SIG-M5 (cell line): Measurements from ENCODE around the gene DYNC1I1.
"Not testable (repeated sequence)": the region's sequence is repeated elsewhere in the genome, so short reads cannot be mapped to it uniquely, and the experiment has no call there.

Experiments used
- DNase-seq: peaks from one replicate; lab custom pipeline; 2025; lab: John Stamatoyannopoulos, UW

The DYNC1I1 gene

DNA sequence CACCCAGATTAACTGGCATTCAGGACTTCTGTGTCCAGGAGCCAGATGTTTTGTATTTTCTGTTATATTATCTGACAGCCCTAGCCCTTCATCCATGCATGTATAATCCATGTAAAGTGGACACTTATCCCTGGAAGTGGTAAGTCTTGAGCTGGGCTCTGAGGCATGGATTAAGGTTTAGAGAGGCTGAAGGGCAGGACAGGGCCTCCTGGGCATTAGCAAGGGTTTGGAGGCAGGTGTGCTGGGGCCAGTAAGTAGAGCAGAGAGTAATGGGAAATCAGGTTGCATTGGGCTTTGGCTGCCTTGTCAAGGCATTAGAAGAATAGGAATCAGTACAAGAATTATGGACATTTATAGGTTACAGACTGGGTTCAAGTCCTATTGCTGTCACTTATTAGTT is 138.0 kb downstream of the DYNC1I1 start:
- no peak for DNase-seq

DNA sequence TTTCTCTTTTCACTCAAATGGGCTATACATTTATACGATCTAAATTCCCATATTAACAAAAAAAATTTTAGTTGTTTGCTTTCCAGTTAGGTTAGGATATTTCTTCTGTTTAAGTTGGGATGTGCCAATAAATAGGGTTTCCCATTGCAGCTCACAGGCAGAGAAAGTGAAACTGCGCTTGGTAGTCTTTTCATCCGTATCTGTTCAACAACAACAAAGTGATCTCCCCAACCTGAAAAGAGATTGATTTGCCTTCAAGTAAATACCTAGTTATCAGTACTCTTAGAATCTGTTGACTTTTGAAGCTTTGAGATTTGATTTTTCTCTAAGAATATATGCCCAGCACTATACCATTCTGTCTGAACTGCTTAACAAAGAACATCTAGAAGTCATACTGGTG is 143.4 kb downstream of the DYNC1I1 start:
- DNase-seq = no peak

DNA sequence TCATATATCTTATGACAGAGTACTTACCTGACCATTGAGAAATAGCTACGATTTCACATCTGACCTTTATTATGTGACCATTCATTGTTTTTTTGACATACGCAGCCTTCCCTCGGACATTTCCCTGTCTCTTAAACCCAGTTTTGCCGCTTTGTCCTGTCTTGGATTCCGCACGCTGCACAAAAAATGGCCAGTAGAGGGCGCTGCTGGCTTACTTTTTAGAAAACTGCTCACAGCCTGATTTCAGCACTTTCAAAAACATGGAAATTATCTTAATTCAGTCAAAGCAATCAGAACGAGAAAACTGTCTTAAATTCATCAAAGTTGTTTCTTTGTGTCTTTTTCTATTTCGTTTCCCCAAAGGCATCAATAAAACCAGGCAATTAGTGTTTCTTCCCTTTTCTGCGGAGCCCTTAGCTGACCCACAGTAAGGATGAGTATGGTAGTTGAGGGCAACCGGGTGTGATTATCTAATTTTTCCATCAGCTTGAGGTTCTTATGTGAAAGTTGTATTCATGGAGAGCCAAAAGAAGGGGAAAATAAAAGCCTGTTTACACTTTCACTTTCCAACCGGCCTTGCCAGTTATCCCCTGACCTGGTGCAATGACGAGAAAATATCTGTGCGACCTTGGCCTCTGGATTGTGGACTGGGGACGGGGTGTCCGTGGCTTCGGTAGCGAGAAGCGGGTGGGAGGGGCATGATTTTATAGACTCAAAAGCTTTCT is 144.4 kb downstream of the DYNC1I1 start:
- DNase-seq = no peak

DNA sequence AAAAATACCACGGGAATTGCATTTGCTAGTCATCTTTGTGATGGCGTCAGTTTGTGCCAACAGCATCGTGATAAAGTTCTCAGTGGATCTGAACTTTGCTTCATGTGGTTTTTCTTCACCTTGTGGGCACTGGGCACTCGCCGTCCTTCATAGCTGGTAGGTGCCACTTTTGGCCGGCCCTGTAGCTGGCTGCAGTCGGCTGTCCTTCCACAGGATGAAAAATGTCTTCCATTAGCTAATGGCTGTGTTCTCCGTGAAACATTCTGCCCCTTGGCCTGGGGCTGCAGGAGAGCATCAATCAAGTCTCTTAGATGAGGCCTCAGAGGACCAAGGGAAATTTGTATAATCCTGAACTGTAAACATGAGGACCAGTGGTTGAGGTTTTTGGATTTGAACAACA is 145.3 kb downstream of the DYNC1I1 start:
- no peak for DNase-seq

DNA sequence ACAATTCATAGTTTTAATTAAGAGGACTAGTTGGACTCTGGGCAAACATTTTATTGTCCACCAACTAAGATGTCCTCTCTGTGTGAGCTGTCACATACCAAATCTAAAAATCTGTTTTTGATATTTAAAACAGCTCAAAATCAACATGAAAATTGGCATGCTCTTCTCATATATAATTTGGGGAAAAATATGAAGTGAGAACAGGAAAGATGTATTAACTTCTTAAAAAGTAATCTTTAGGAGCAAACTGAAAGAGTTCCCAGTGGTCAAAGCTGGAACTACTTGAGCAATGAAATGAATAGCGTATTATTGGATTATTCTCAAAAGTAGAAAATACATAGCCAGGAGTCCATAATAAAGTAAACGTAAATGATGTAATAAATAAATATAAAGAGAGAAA is 147.2 kb downstream of the DYNC1I1 start:
- no peak for DNase-seq

DNA sequence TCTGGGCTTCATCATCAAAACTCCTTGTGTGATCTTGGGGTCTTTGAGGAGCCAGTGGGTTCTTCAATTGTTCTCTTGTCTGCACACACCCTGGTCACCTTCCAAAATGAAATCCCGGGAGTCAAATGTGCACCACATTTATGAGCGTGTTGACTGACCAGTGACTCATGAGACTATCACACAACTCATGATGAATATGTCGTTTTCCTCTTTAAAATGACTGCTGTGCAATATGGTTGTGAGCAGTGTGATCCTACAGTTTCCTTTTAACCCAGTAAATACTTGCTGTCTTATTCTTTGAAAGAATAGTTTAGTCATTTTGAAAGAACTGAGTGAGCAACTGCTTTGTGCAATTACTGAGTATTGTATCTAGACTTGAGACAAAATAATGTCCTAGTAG is 149.2 kb downstream of the DYNC1I1 start:
- DNase-seq = no peak

DNA sequence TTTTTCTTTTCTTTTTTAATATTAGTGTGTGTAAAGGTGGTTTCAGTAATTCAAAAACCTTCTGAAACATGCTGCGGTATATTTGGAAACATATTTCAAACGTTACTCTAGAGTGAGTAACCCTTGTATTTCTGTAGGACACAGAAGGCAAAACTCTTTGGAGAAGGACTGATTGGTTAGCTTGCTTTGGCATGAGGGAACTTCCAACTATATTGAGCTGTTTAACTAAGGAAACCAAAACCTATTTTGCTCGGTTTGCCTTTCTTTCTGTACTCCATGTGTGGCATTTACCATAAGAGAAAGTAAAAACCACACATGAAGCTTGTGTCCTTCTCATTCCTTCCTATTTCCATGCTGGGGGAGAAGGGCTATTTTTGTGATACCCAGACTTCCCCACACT is 149.8 kb downstream of the DYNC1I1 start:
- DNase-seq = no peak

DNA sequence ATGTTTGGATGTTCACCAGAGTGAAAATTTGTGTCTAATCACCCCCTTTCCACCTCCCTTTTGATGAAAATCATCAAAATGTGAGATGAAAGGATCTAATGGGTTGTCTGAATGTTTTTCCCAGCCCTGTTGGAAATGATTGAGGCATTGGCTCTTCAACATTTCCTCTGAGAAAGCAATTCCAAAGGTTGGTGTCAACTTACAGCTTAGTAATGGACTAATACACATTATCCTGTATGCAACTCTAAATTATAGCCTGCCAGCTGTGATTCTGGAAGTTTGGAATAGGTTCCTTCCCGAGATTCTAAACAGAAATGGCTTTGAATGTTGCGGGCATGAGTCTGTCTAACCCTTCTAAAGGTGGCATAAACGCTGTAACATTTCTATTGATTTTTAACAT is 152.9 kb downstream of the DYNC1I1 start:
- no peak for DNase-seq

DNA sequence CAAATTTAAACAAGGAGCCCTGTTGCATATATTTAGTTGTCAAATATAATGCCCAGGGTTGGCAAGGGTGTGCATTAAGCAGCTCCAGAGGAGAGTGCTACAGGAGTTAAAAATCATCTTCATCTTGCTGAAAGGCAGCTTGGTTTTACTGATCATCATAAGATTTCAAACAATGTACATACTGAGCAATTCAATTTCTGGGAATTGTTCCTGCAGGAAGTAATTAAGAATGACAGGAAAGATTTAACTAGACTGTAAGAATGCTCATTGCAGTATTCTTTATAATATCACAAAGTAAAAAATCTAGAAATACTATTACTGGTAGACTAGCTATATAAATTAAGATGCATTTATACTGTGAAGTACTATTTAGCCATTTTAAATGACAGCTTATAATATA is 153.6 kb downstream of the DYNC1I1 start:
- DNase-seq = no peak

DNA sequence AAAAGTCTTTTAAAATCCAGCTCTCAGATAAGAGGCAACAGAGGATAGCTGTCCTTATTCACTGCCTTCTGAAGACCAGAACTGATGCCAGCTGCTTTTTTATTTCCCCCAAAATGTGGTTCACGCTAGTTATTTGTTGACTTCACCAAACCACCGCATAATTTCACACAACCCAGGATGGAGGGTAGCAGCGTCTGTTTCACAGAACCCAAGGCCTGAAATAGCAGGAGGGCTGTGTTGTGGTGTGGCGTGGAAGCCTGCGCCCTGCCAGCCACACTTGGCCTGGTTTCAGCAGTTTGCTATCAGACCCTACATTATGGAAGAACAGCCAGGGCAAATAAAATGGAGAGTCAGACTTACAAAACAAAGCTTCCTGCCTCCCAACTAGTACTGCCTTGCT is 155.4 kb downstream of the DYNC1I1 start:
- no peak for DNase-seq

DNA sequence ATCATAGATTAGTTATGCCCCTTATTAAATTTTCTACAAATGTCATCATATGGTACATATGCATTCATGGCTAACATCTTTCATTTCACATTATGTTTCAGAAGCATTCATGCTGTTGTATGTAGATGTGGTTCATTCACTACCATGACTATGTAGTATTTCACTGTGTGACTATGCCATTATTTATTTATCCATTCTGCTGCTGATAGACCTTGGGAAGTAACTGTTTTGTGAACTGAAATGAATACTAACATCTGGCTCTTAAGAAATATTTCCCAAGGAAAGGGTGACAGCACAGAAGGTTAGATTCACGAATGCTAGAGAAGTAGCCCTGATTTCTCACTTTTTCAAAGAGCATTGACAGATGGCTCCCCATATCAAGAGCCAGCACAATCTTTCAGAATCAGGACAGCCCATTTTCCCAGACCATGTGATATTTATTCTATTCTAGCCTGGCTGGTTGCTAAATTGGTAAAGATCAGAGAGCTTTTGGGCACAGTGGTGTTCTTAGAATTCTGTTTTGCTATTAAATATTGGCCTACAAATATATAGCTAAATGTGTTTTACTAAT is 157.4 kb downstream of the DYNC1I1 start:
- DNase-seq = no peak

DNA sequence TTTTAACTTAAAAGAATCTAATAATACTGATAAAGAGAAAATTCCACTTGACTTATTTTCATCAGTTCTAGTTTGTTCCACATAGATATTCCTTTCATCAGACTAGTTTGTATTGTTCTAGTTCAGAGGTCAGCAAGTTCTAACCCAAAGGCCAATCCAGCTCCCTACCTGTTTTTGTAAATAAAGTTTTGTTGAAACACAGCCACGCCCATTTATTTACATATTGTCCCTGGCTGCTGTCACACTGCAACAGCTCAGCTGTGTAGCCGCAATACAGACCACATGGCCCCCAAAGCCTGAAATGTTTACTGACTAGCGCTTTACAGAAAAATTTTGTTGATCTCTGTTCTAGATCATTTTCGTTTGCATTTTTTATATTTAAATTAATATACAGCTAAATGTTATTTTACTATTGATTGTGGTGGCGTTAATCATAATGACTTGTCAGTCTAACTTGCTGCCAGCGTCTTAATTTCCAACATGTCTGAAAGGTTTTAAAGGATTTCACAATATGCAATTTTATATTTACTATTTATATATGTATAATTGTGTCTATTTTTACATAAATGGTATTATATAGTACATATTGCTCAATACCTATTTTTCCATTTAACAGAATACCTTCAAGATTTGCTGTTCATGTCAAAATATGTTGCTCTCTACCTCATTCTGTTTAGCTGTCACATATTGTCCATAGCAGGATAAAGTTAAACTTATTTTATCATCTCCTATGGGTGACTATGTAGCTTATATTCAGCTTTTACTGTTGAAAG is 159.3 kb downstream of the DYNC1I1 start:
- no peak for DNase-seq

DNA sequence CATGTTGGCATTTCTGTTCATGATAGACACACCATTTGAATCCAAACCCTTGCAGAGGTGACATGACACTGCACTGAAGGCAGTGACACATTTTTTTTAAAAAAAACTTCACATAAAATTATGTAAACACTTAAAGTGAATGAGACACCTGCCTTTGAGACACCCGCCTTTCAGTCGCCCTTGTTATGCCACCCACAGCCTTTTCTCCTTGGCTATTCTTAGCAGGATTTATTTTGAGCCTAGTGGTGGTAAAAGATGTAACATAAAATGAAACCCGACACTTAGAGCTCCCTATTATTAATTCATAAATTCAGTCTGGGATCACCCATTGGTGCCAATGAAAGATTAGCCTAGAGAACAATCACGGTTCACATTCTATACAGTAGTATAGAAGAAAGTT is 161.3 kb downstream of the DYNC1I1 start:
- no peak for DNase-seq

DNA sequence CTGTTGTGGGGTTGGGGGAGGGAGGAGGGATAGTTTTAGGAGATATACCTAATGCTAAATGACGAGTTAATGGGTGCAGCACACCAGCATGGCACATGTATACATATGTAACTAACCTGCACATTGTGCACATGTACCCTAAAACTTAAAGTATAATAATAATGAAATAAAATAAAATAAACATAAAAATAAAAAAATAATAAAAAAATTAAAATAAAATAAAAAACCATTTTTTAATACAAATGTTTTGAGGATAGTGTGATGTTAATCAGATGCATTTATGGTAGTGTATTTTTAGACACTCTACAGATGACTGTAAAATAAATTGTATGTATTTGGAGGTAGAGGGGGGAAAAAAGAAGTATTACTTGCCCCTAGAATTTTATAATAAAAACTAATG is 172.5 kb downstream of the DYNC1I1 start:
- not testable (repeated sequence) for DNase-seq

DNA sequence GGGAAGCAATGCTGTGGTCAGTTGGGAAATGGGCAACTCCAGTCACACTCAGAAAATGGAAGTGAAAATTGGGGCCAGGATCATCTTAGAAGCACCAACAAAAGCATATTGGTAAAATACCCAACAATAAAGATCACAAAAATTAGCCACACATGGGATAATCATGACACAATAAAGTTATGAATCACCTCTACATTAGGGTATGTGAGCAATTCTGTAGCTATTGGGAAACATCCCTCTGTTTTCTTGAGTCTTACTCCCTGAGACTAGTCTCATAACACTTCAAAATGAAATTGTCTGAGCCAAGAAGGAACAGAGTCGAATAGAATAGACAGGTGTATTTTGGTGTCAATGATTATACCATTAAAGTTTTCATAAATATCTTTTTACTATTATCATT is 178.3 kb downstream of the DYNC1I1 start:
- no peak for DNase-seq

DNA sequence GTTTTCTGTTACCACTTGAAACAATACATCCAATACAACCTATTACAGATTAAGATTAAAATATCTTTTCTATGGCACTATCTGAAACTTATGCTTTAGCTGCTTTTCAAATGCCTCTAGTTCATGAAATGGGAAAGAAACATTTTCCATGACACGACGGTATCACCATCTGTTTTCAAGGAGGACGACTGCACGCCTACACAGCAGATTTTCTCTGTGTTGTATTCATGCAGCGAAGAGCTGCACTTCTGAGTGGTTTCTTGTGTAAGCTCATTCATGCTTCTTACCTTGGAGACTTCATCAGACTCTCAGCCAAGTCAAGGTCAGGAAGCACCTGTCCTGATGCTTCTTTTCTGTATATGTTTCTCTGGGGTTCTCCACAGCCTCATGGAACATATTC is 179.2 kb downstream of the DYNC1I1 start:
- no peak for DNase-seq

DNA sequence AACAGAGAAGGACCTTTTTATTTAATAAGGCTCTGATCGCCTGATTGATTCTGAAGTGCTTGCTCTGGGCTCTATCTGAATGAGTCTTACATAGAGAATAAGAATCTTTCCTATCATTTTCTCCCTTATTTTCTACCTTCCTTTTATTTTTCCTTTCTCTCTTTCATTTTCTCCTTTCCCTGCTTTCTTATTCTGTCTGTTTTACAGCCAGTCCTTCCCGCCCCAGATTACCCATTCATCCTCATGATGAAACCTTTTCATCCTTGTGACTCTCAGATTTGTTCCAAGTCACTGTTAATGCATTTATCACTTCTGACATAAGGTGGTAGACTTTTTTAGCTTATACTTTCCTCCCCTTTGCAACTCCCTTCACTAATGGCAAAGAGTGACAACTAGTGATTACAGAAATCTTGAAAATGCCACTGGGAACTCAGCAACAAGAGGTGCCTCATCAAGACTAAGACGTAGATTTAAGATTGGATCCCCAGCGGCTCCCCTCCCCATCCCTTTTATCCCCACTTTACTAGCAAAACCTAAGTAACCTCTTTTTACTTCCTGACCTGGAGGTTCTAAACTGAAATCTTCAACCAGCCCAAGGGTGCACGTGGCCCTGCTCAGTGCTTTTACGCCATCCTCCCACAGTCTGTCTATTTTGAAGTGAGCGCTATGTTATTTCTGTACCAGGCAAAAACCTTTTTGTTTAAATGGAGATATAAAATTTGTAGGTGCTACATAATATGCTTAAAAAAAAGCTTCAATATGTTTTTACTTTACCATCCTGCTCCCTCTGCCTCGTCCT is 179.8 kb downstream of the DYNC1I1 start:
- DNase-seq = no peak

DNA sequence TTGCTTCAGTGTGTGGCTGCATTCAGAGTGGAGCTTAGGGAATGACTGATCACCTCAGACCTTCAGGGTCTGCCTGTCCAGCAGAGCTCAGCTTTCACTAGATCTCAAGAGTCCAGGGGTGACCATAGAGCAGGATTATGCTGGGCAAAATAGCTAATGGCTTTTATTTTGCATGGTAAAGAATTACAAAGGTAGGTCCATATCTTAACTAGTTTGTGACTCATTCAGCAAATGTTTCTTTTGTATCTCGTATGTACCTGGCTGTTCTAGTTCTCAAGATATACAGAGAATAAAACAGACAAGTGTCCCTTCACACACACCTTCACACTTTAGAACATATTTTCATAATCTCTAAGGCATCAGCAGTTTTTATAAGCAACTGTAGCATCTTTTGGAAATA is 180.5 kb downstream of the DYNC1I1 start:
- no peak for DNase-seq

DNA sequence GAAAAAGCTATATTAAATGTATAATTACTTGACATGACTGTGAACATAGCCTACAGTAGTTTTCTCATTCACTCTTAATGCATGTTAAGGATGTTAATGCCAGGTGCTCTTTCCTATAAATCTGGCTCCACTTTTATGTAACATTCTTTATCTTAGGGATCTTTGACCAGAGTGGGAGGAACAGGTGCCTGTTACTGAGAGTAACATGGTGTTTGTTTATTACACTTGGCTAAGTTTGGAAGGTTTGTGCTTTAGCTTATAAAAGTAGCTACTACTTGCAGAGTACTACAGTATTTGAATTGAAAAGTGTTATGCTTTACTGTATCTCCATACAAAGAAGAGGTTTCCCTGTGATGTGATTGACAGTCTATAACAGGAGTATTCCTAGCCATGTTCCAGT is 183.4 kb downstream of the DYNC1I1 start:
- DNase-seq = no peak

DNA sequence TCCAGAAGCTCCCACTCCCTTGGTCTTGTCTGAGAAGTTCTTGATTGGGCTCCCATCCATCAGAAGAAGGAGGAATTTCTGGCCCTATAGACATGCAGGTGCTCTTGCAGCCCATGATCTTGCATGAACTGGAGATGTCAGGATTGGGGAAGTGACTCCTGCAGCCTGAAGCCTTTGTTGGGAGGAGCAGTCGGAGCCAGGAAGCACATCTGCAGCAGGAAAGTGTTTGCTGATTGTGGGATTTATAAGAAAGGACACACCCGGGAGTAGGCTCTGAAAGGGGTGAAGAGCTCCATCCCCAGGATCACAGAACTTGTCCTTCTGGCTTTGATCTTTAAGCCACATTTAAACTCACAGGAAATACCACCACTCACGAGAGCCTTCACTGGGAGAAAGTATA is 185.2 kb downstream of the DYNC1I1 start:
- DNase-seq = no peak

DNA sequence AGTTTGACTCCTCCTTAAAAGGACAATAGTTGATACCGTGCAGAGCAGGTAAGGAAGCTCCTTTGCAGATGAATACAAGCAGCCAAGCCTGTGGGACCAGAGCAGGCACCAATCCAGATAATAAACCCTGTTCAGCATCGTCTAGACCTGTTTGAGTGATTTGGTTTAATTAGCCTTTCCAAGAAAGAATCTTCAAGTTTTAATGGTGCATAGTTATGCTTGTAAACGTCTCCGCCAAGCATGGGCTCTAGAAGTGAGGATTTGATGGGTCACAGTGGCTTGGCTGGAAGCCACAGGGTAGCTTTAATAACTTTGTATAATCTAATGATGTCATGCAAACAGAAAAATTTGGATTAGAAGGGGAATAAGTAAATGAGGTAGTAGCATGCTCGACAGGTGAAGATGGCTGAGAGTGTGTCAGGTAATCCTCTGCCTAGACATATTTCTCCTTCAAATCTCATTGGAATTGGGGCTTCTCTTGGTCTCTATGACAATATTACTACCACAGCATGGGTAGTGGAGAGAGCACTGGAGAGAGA is 188.4 kb downstream of the DYNC1I1 start:
- no peak for DNase-seq

DNA sequence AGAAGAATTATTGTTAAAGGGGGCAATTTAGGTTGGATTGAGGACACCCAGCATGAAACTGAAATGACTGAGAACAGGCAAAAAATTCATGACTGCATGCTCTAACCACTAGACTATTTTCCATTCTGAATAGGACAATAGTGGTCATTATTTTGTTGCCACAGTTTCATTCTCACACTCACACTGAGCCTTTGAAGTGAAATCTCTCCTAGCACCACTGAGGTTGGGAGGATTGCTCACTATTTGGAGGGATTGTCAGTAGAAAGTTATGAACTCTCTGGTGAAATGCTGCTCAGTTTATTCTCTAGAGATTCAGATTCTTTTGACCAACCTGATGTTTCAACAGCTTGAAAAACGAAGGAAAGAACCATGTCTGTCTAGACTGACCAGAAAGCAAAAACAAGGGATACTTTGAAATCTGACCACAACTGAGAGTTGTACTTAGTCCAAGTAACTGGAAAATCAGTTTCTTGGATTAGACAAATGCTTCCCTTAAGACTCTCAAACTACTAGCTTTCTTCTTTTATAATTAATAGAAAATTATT is 191.2 kb downstream of the DYNC1I1 start:
- no peak for DNase-seq
